ENCODE results near the gene CALML5. TPM values are rescaled to one million over a fixed set of nuclear protein-coding genes. Genes with fewer than 3 reads are reported as not detected.

Gene CALML5
- total RNA-seq, 1 donor from 2014 or later: not detected

DNA sequence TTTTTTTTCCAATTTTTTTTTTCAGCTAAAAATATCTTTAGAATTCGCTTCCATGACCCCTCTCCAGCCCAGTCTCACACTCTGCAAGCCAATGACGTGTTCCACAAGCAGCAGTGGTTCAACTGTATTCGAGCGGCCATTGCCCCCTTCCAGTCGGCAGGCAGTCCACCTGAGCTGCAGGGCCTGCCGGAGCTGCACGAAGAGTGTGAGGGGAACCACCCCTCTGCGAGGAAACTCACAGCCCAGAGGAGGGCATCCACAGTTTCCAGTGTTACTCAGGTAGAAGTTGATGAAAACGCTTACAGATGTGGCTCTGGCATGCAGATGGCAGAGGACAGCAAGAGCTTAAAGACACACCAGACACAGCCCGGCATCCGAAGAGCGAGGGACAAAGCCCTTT is 42.8 kb downstream of the CALML5 start:
- Mint-ChIP-seq H3K4me1 (ENCODE audit: unreplicated experiment) (peaks cover 13% of the 10 kb centered on the region), H3K9me3 (no peaks in the 10 kb centered on the region), H3K4me3 (no peak overlapping the region), H3K27ac (no peak overlapping the region), H3K36me3 (peaks cover 68% of the 10 kb centered on the region), H3K27me3 (no peaks in the 10 kb centered on the region)
- TF ChIP-seq, protein P1, sequence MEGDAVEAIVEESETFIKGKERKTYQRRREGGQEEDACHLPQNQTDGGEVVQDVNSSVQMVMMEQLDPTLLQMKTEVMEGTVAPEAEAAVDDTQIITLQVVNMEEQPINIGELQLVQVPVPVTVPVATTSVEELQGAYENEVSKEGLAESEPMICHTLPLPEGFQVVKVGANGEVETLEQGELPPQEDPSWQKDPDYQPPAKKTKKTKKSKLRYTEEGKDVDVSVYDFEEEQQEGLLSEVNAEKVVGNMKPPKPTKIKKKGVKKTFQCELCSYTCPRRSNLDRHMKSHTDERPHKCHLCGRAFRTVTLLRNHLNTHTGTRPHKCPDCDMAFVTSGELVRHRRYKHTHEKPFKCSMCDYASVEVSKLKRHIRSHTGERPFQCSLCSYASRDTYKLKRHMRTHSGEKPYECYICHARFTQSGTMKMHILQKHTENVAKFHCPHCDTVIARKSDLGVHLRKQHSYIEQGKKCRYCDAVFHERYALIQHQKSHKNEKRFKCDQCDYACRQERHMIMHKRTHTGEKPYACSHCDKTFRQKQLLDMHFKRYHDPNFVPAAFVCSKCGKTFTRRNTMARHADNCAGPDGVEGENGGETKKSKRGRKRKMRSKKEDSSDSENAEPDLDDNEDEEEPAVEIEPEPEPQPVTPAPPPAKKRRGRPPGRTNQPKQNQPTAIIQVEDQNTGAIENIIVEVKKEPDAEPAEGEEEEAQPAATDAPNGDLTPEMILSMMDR (conservative IDR thresholded peaks at IDR 0.05): no peak
- no peak for DNase-seq (ENCODE audit: extremely low spot score, unreplicated experiment)

DNA sequence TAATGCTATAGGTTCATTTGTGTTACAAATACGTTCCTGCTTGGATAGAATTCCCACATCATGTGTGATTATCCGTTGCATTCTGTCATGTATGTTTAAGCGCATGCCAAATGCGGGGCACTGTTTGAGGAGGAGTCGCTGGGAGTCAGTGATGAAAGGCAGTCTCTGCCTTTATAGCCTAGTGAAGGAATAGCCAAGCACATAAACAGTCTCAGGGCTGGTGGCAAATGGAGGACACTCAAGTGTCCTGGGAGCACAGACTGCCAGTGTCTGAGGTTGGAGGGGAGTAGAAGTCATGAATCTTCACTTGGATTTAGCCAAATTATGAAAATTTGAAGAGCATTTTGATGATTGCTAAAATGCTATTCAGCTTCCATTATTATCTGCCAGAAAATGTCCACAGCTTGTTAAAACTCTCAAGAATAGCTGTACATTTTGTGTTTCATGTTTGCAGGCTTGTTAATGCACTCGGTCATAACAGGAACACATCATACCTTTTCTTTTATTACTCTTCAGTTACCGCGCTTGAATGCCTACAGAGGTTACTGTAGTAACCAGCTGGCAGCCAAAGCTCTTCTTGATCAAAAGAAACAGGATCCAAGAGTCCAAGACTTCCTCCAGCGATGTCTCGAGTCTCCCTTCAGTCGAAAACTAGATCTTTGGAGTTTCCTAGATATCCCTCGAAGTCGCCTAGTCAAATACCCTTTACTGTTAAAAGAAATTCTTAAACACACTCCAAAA is 45.5 kb downstream of the CALML5 start:
- peaks cover 55% of the 10 kb centered on the region for H3K36me3 Mint-ChIP-seq
- H3K4me1 Mint-ChIP-seq (ENCODE audit: unreplicated experiment): peaks cover 19% of the 10 kb centered on the region
- no peak overlapping the region for H3K27ac Mint-ChIP-seq
- no peaks in the 10 kb centered on the region for H3K9me3 Mint-ChIP-seq
- no peak for DNase-seq (ENCODE audit: extremely low spot score, unreplicated experiment)
- TF ChIP-seq, protein P1 (conservative IDR thresholded peaks at IDR 0.05): no peak
- no peak overlapping the region for H3K4me3 Mint-ChIP-seq
- H3K27me3 Mint-ChIP-seq: no peaks in the 10 kb centered on the region

- peak overlapping the region; percentile 67 for H3K4me3 Mint-ChIP-seq
- H3K9me3 Mint-ChIP-seq: no peaks in the 10 kb centered on the region
- H3K36me3 Mint-ChIP-seq: peaks cover 36% of the 10 kb centered on the region
- no peaks in the 10 kb centered on the region for H3K27me3 Mint-ChIP-seq
- H3K27ac Mint-ChIP-seq: no peak overlapping the region
- peaks cover 34% of the 10 kb centered on the region for H3K4me1 Mint-ChIP-seq (ENCODE audit: unreplicated experiment)
- TF ChIP-seq, protein P1 (conservative IDR thresholded peaks at IDR 0.05): no peak
- DNase-seq (ENCODE audit: extremely low spot score, unreplicated experiment): no peak
These were observed 48.6 kb downstream of the CALML5 start for GRCh38 chr10:5450605-5451384.

DNA sequence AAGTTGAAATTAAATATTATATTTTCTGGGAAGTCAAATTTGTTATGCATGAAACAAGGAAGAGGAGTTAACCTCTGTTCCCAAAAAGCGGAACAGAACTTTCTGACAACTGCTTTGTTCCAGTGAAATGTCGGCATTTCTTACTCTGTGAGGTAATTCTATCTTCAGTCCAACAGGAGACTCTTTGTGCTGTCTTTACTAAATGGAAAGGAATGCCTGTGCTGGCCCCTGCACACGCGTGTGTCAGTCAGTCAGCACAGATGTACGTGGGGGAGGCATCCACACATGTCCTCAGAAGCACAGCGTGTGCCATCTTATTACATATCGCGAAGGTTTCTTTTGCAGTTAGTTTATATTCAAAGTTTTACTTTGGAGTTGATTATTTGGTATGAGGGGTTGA is 49.5 kb downstream of the CALML5 start:
- H3K27ac Mint-ChIP-seq: peak overlapping the region; percentile 77
- peaks cover 38% of the 10 kb centered on the region for H3K4me1 Mint-ChIP-seq (ENCODE audit: unreplicated experiment)
- TF ChIP-seq, protein P1 (conservative IDR thresholded peaks at IDR 0.05): peak; percentile 45
- no peaks in the 10 kb centered on the region for H3K27me3 Mint-ChIP-seq
- peak overlapping the region; percentile 87 for H3K4me3 Mint-ChIP-seq
- no peaks in the 10 kb centered on the region for H3K9me3 Mint-ChIP-seq
- peaks cover 30% of the 10 kb centered on the region for H3K36me3 Mint-ChIP-seq
- no peak for DNase-seq (ENCODE audit: extremely low spot score, unreplicated experiment)

GRCh38 chr10:5449227-5449626 is 50.1 kb downstream of the CALML5 start:
- Mint-ChIP-seq H3K36me3 (peaks cover 24% of the 10 kb centered on the region), H3K4me1 (ENCODE audit: unreplicated experiment) (peaks cover 43% of the 10 kb centered on the region), H3K9me3 (no peaks in the 10 kb centered on the region), H3K27ac (no peak overlapping the region), H3K4me3 (peak overlapping the region; percentile 97), H3K27me3 (no peaks in the 10 kb centered on the region)
- TF ChIP-seq, protein P1 (conservative IDR thresholded peaks at IDR 0.05): no peak
- DNase-seq (ENCODE audit: extremely low spot score, unreplicated experiment): no peak

Other genes starting within 250 kb of the CALML5 start
- 1.2 and 3.4 TPM in 2 replicates for gene UCN3, start 134.6 kb downstream of the CALML5 start, total RNA-seq (ENCODE audit: low replicate concordance)
- 0.19 and 0.40 TPM in 2 replicates for gene TUBAL3, start 94.7 kb downstream of the CALML5 start, total RNA-seq (ENCODE audit: low replicate concordance)
- 88.9 and 105 TPM in 2 replicates for gene NET1, start 87.0 kb downstream of the CALML5 start, total RNA-seq (ENCODE audit: low replicate concordance)
- gene CALML3, start 25.4 kb upstream of the CALML5 start, total RNA-seq (ENCODE audit: low replicate concordance): not detected in 2 replicates
- 13.9 and 28.2 TPM in 2 replicates for gene ASB13, start 167.0 kb upstream of the CALML5 start, total RNA-seq (ENCODE audit: low replicate concordance)
- gene TASOR2, start 185.3 kb upstream of the CALML5 start, total RNA-seq (ENCODE audit: low replicate concordance): 64.1 and 70.1 TPM in 2 replicates

Measured in type B pancreatic cell (in vitro differentiated cells).